PC-3 (cell line): ENCODE data around the gene HBP1. TPM values are rescaled to one million over a fixed set of nuclear protein-coding genes. Genes with fewer than 3 reads are reported as not detected.

Experiments used
- ATAC-seq: fragments of 200-7000 bp; cut with Tn5 transposase; 2 replicates; pipeline ENCODE4 v1.9.1; 2020; ENCODE audit warnings: mild to moderate bottlenecking, moderate library complexity
- BruUV-seq: library from RNA; stranded (reverse); fragments of 400-500 nt; replicated peaks from 2 replicates; lab custom pipeline; 2021; lab: Mats Ljungman, UMichigan
- CTCF ChIA-PET: fragments of 300-600 bp; sonication (Branson Sonifier 250); formaldehyde crosslinking; loops from one replicate; lab custom pipeline; 2022; ENCODE audit warnings: antibody characterized with exemption; lab: Charles Lee
- POLR2A ChIA-PET: fragments of 300-600 bp; sonication (Branson Sonifier 250); formaldehyde crosslinking; loops from one replicate; lab custom pipeline; 2022; ENCODE audit warnings: antibody characterized with exemption; ENCODE audit not compliant: unreplicated experiment; lab: Charles Lee
- DNase-seq: peaks from one replicate; pipeline ENCODE4 v3.0.0-alpha.2; 2015
- H2AFZ ChIP-seq: fragments of 300-600 bp; sonication (generic); 2 replicates; pipeline ENCODE4 v1.6.0; 2016; ENCODE audit warnings: antibody characterized with exemption, low read length
- H3F3A ChIP-seq: fragments of 300-600 bp; sonication (generic); one replicate; pipeline ENCODE4 v1.6.0; 2017; ENCODE audit warnings: antibody characterized with exemption, low read length, control low read depth, mild to moderate bottlenecking; ENCODE audit not compliant: unreplicated experiment
- H3K27ac ChIP-seq: fragments of 300-600 bp; sonication (generic); 2 replicates; pipeline ENCODE4 v1.5.1; 2016; ENCODE audit warnings: mild to moderate bottlenecking, low read length
- H3K27me3 ChIP-seq: fragments of 300-600 bp; sonication (generic); 2 replicates; pipeline ENCODE4 v1.6.1; 2016; ENCODE audit warnings: low read length, mixed read lengths
- H3K36me3 ChIP-seq: fragments of 300-600 bp; sonication (generic); 2 replicates; pipeline ENCODE4 v1.6.1; 2016; ENCODE audit warnings: low read depth, mixed run types, low read length, mixed read lengths
- H3K4me1 ChIP-seq: fragments of 300-600 bp; sonication (generic); 2 replicates; pipeline ENCODE4 v1.5.1; 2016; ENCODE audit warnings: low read length; ENCODE audit not compliant: insufficient read depth
- H3K4me2 ChIP-seq: fragments of 300-600 bp; sonication (generic); 2 replicates; pipeline ENCODE4 v1.6.0; 2016; ENCODE audit warnings: low read length
- H3K4me3 ChIP-seq: fragments of 300-600 bp; sonication (generic); 2 replicates; pipeline ENCODE4 v1.5.1; 2016; ENCODE audit warnings: mild to moderate bottlenecking, low read length, mixed read lengths
- H3K79me2 ChIP-seq: fragments of 300-600 bp; sonication (generic); 2 replicates; pipeline ENCODE4 v1.6.1; 2017; ENCODE audit warnings: low read length, mixed read lengths
- H3K9ac ChIP-seq: fragments of 300-600 bp; sonication (generic); 2 replicates; pipeline ENCODE4 v1.6.0; 2016; ENCODE audit warnings: mild to moderate bottlenecking, low read length
- H3K9me2 ChIP-seq: fragments of 300-600 bp; sonication (generic); replicated peaks from 2 replicates; pipeline ENCODE4 v1.6.1; 2016; ENCODE audit warnings: mixed run types, low read length, mixed read lengths
- H3K9me3 ChIP-seq: fragments of 300-600 bp; sonication (generic); 2 replicates; pipeline ENCODE4 v1.6.1; 2016; ENCODE audit warnings: low read length, mixed read lengths
- H4K20me1 ChIP-seq: fragments of 300-600 bp; sonication (generic); 2 replicates; pipeline ENCODE4 v1.6.1; 2016; ENCODE audit warnings: low read length, mixed read lengths
- CTCF ChIP-seq: fragments of 300-600 bp; sonication (generic); conservative IDR thresholded peaks from 2 replicates; pipeline ENCODE4 v1.5.1; 2017; ENCODE audit warnings: antibody characterized with exemption, low read depth, mild to moderate bottlenecking, low read length
- EZH2 ChIP-seq: fragments of 300-600 bp; sonication (generic); IDR thresholded peaks from one replicate; pipeline ENCODE4 v1.6.1; 2017; ENCODE audit warnings: antibody characterized with exemption, mild to moderate bottlenecking, low read length; ENCODE audit not compliant: unreplicated experiment
- EZH2phosphoT487 ChIP-seq: fragments of 300-600 bp; sonication (generic); IDR thresholded peaks from 2 replicates; pipeline ENCODE4 v1.6.1; 2018; ENCODE audit warnings: mild to moderate bottlenecking, antibody characterized with exemption, low read length, borderline replicate concordance
- intact Hi-C: fragments of 100-400 bp; cut with micrococcal nuclease; formaldehyde crosslinking; loops from 2 replicates; pipeline ENCODE4 v1.9.0; 2023
- total RNA-seq: library from RNA; depleted of rRNA; stranded (reverse); fragments of >200 nt; gene quantifications from 2 replicates; pipeline ENCODE4 v1.2.3, GENCODE V29; 2014

The HBP1 gene
- total RNA-seq, 1 experiment from 2014 or later: 13.0 TPM

DNA sequence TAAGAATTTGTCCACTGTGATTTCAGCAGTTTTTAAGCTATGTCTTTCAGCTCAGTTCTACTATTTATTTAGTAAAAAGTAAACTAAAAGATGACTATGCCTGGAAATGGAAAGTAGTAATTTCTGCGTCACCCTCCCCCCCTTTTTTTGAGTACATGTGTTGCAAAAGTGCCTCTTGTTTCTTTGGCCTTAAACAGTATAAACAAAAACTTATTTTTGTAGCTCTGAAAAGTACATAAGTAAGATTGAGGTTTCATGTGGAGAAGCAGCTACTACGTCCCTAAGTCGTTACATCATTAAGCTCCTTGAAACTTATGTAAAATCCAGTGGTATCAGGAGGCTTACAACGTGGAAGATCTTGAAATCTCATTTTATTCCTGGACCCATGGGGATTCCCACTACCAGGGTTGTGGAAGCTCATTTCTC lies 46.3 kb upstream of the HBP1 start:
- Histone ChIP-seq H3K27me3 (peaks cover 10% of the 10 kb centered on the region; the same call in 1 of the 2 replicates), H2AFZ (0 out of 2 replicates have a peak overlapping the region, but pooled peaks have one; percentile 12), H3F3A (no peaks in the 10 kb centered on the region), H3K9me2 (no peaks in the 10 kb centered on the region), H3K4me3 (no peak overlapping the region), H3K4me1 (peaks cover 7% of the 10 kb centered on the region; the same call in 1 of the 2 replicates), H3K4me2 (peak overlapping the region; percentile 40; the same call in 1 of the 2 replicates), H3K36me3 (no peaks in the 10 kb centered on the region), H3K9ac (no peak overlapping the region), H3K9me3 (no peaks in the 10 kb centered on the region), H3K79me2 (no peaks in the 10 kb centered on the region), H3K27ac (no peak overlapping the region), H4K20me1 (no peaks in the 10 kb centered on the region)
- POLR2A ChIA-PET: interaction anchor here (0.6 to 0.7 kb wide), 3 partner anchors 18 to 347 kb away, joined by 3 to 4 read pairs (median 3); no protein-coding TSS in a partner anchor
- CTCF ChIA-PET: no interaction called here
- TF ChIP-seq CTCF: no peak
- no peak for TF ChIP-seq EZH2phosphoT487
- no peak for TF ChIP-seq EZH2
- no TSS peak for BruUV-seq
- intact Hi-C loops: no loop called here
- ATAC-seq (peak; percentile 58), DNase-seq (no peak)

DNA sequence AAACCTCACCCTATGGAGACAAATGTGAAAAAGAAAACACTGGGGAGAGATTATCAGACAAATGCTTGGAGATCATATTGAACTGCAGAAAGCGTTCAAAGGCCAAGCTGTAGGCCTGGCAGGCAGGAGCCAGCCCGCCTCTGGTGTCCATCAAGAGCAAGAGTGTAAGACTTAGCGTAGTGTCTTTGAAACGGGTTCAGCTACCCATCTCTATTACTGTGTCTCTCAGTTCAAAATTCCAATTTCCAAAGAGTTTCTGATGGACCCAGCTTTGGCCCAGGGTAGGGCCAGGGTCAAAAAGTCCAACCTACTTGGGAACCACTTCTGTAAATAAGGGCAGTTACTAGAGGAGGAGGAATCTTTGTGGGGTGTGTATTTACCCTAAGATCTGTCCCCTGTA lies 45.4 kb upstream of the HBP1 start:
- H3K27me3 ChIP-seq: peaks cover 13% of the 10 kb centered on the region; the same call in 1 of the 2 replicates
- H3K4me1 ChIP-seq: peaks cover 7% of the 10 kb centered on the region; the same call in 1 of the 2 replicates
- H3K9me2 ChIP-seq: no peaks in the 10 kb centered on the region
- H3F3A ChIP-seq: no peaks in the 10 kb centered on the region
- no peaks in the 10 kb centered on the region for H3K79me2 ChIP-seq
- intact Hi-C loops: no loop called here
- TF ChIP-seq EZH2phosphoT487 (no peak), CTCF (no peak)
- no peak overlapping the region for H3K27ac ChIP-seq
- BruUV-seq: no TSS peak
- no peak overlapping the region for H2AFZ ChIP-seq
- ATAC-seq: no peak
- H4K20me1 ChIP-seq: no peaks in the 10 kb centered on the region
- no peak for DNase-seq
- H3K4me3 ChIP-seq: no peak overlapping the region
- no peak overlapping the region for H3K9ac ChIP-seq
- H3K36me3 ChIP-seq: no peaks in the 10 kb centered on the region
- no peak overlapping the region for H3K4me2 ChIP-seq
- H3K9me3 ChIP-seq: no peaks in the 10 kb centered on the region
- POLR2A ChIA-PET: no interaction called here
- CTCF ChIA-PET: no interaction called here

- POLR2A ChIA-PET: no interaction called here
- Histone ChIP-seq H3K4me2 (no peak overlapping the region), H3K9ac (no peak overlapping the region), H2AFZ (no peak overlapping the region), H3K4me3 (no peak overlapping the region), H3K36me3 (no peaks in the 10 kb centered on the region), H4K20me1 (no peaks in the 10 kb centered on the region), H3F3A (no peaks in the 10 kb centered on the region), H3K4me1 (peaks cover 7% of the 10 kb centered on the region; the same call in 1 of the 2 replicates), H3K27ac (no peak overlapping the region), H3K27me3 (peaks cover 13% of the 10 kb centered on the region; the same call in 1 of the 2 replicates), H3K79me2 (no peaks in the 10 kb centered on the region), H3K9me3 (no peaks in the 10 kb centered on the region), H3K9me2 (no peaks in the 10 kb centered on the region)
- no TSS peak for BruUV-seq
- ATAC-seq (no peak), DNase-seq (no peak)
- intact Hi-C loops: no loop called here
- TF ChIP-seq EZH2phosphoT487 (no peak), CTCF (no peak), EZH2 (no peak)
- CTCF ChIA-PET: no interaction called here
These were observed 43.3 kb upstream of the HBP1 start for GRCh38 chr7:107125475-107125874.
